Pancreas (tissue), 10 donors: ENCODE results near the gene RGS14. TPM values are rescaled to one million over a fixed set of nuclear protein-coding genes. Genes with fewer than 3 reads are reported as not detected.
A peak's percentile ranks its signal among the peaks of the same experiment; 100 is the strongest.

ENCODE experiments used
- ATAC-seq, 4 donors: fragments of 200-7000 bp; cut with Tn5 transposase; one replicate each; pipeline versions ENCODE4 v1.8.0 to v1.9.1; 2020; ENCODE audit warnings: mild to moderate bottlenecking in 4 of 4, moderate library complexity in 4 of 4
- DNase-seq, 6 donors: peaks; one replicate each; pipeline ENCODE4 v3.0.0-alpha.2; 2020
- FAIRE-seq: peaks from 2 replicates; lab custom pipeline; 2012; peaks lifted over from hg19 to GRCh38; lab: Jason Lieb, UNC
- H3K27ac ChIP-seq, 4 donors: fragments of 200-600 bp; sonication (generic); 1 replicate in 3 of 4; 2 replicates in 1 of 4; pipeline versions ENCODE4 v1.5.0 to v1.8.0; 2020
- H3K27me3 ChIP-seq, 4 donors: fragments of 200-600 bp; one replicate each; pipeline ENCODE4 v1.8.0; 2021
- H3K36me3 ChIP-seq, 3 donors: fragments of 200-600 bp; sonication (generic) in 1 of 3; one replicate each; pipeline versions ENCODE4 v1.5.0 to v1.8.0; 2020 to 2021
- H3K4me1 ChIP-seq, 3 donors: fragments of 200-600 bp; one replicate each; pipeline ENCODE4 v1.8.0; 2021
- H3K4me3 ChIP-seq, 4 donors: fragments of 200-600 bp; sonication (generic) in 2 of 4; one replicate each; pipeline versions ENCODE4 v1.5.0 to v1.8.0; 2020 to 2021
- H3K9me3 ChIP-seq, 4 donors: fragments of 200-600 bp; one replicate each; pipeline ENCODE4 v1.8.0; 2021
- CTCF ChIP-seq, 4 donors: fragments of 200-600 bp; sonication (generic) in 3 of 4; IDR thresholded peaks; one replicate each; pipeline versions ENCODE4 v1.5.0 to v1.8.0; 2021; ENCODE audit warnings: antibody characterized with exemption in 4 of 4
- WGBS, 2 donors: extraction: QIAGEN DNeasy Blood & Tissue Kit; methylation state at CpG; one replicate each; pipeline ENCODE4 v1.1.7; 2013; 5-methylcytosine and 5-hydroxymethylcytosine counted together
- intact Hi-C, 3 donors: fragments of 100-400 bp; cut with DNase I; formaldehyde crosslinking; loops; one replicate each; pipeline versions ENCODE4 v1.11.1 to v1.14.2; 2022
- polyA plus RNA-seq, 2 donors: library from polyadenylated mRNA; stranded (reverse); fragments of 200-250 nt; gene quantifications; one replicate each; pipeline ENCODE4 v1.2.3, GENCODE V29; 2013
- total RNA-seq, 6 donors: library from RNA; stranded (reverse); fragmentation: NEBNext Ultra II Directional in 4 of 6; extraction: Animal tissue kit (Norgen Biotek cat#: 25700) in 4 of 6; gene quantifications; one replicate each; pipeline versions ENCODE4 v1.2.1 to v1.2.4, GENCODE V29; 2021 to 2023
- donor health status: healthy with polysubstance abuse.
- donor health status: DM: no; HTN: no; CAD: no; lungs with moderate emphysema.
- donor health status: DM: no; HTN: no; CAD: no.
- donor health status: control.
- donor health status: control.
- donor health status: Bipolar disorder and iron deficiency.
- donor health status: DM: yes; HTN: yes; CAD: no.
- donor health status: DM: no; HTN: no; CAD: no.
- donor health status: DM: no; HTN: no; CAD: no.
- donor health status: DM: yes; HTN: yes; CAD: no.

RGS14 gene
- total and polyA plus RNA-seq, 8 donors = 7.0 to 30.9 (median 12.2) TPM

GRCh38 chr5:177310757-177311391, 46.9 kb upstream of the RGS14 start:
- Histone ChIP-seq H3K27me3 (no peaks in the 10 kb centered on the region), H3K4me1 (peaks cover 11 to 32% (median 12%) of the 10 kb centered on the region in 3 donors), H3K4me3 (peak overlapping the region in 1 of 4 donors; percentile 50), H3K27ac (no peak overlapping the region), H3K36me3 (peaks cover 0 to 12% (median 7%) of the 10 kb centered on the region in 3 donors), H3K9me3 (no peaks in the 10 kb centered on the region)
- FAIRE-seq (no peak), ATAC-seq (no peak), DNase-seq (peak in 2 of 6 donors; percentile 28 to 47)
- WGBS, 2 donors = 52 to 55% methylated on average over 13 to 19 of the region's 20 CpGs
- no peak for TF ChIP-seq CTCF (IDR thresholded peaks at IDR 0.05)
- intact Hi-C loops = loop anchor here in 1 of 3 donors (10.0 kb wide), 2 partner anchors 74 to 144 kb away; partner anchors contain the start of gene SLC34A1

GRCh38 chr5:177311392-177311722, 46.4 kb upstream of the RGS14 start:
- no peaks in the 10 kb centered on the region for H3K9me3 ChIP-seq
- peaks cover 0 to 12% (median 5%) of the 10 kb centered on the region in 3 donors for H3K36me3 ChIP-seq
- peak overlapping the region; percentile 20 to 50 (median 32) for H3K4me3 ChIP-seq
- H3K27me3 ChIP-seq = no peaks in the 10 kb centered on the region
- peaks cover 11 to 32% (median 12%) of the 10 kb centered on the region in 3 donors for H3K4me1 ChIP-seq
- H3K27ac ChIP-seq = no peak overlapping the region
- WGBS, 2 donors = 16 to 48% methylated on average over 13 to 23 of the region's 23 CpGs
- FAIRE-seq (no peak), DNase-seq (peak in 2 of 6 donors; percentile 67 to 82), ATAC-seq (no peak)
- intact Hi-C loops = loop anchor here in 1 of 3 donors (10.0 kb wide), 2 partner anchors 73 to 143 kb away; partner anchors contain the start of gene SLC34A1
- no peak for TF ChIP-seq CTCF (IDR thresholded peaks at IDR 0.05)

GRCh38 chr5:177311723-177312648, 45.7 kb upstream of the RGS14 start, which contains the start of gene MXD3:
MXD3 (minus strand) TSS chr5:177311898; CDS start chr5:177311830, 68 bp downstream.
- DNase-seq = peak; percentile 92 to 95 (median 94)
- Histone ChIP-seq H3K36me3 (peaks cover 0 to 6% (median 0%) of the 10 kb centered on the region in 3 donors), H3K4me3 (peak within 1 kb of the TSS; percentile 20 to 50 (median 32)), H3K27ac (no peak within 1 kb of the TSS), H3K9me3 (no peaks in the 10 kb centered on the region), H3K4me1 (peaks cover 11 to 32% (median 12%) of the 10 kb centered on the region in 3 donors), H3K27me3 (no peaks in the 10 kb centered on the region)
- ATAC-seq = peak; percentile 61 to 93 (median 85)
- intact Hi-C loops = loop anchor here in 1 of 3 donors (10.0 kb wide), 2 partner anchors 73 to 143 kb away; partner anchors contain the start of gene SLC34A1
- FAIRE-seq = no peak
- no peak for TF ChIP-seq CTCF (IDR thresholded peaks at IDR 0.05)
- WGBS, 2 donors = 9 to 20% methylated on average over 70 to 78 of the region's 78 CpGs

- Histone ChIP-seq H3K4me3 (peak overlapping the region in 1 of 4 donors; percentile 50), H3K27me3 (no peaks in the 10 kb centered on the region), H3K36me3 (no peaks in the 10 kb centered on the region), H3K4me1 (peaks cover 9 to 29% (median 12%) of the 10 kb centered on the region in 3 donors), H3K27ac (no peak overlapping the region), H3K9me3 (no peaks in the 10 kb centered on the region)
- no peak for TF ChIP-seq CTCF (IDR thresholded peaks at IDR 0.05)
- intact Hi-C loops = loop anchor here in 1 of 3 donors (10.0 kb wide), 2 partner anchors 72 to 142 kb away; partner anchors contain the start of gene SLC34A1
- DNase-seq (peak in 1 of 6 donors; percentile 72), FAIRE-seq (no peak), ATAC-seq (no peak)
- 34 to 37% methylated on average over 19 of the region's 19 CpGs for WGBS, 2 donors
Measured at GRCh38 chr5:177312649-177313181, 45.0 kb upstream of the RGS14 start.
